GM19351 (cell line): Measurements from ENCODE around the gene VPS39.

Experiments
- ATAC-seq: cut with Tn5 transposase; IDR thresholded peaks from one replicate; pipeline ENCODE4 v1.9.1; 2021; ENCODE audit warnings: mild to moderate bottlenecking, moderate library complexity; ENCODE audit not compliant: unreplicated experiment

VPS39 gene

GRCh38 chr15:42146551-42147430 lies 61.3 kb downstream of the VPS39 start:
- ATAC-seq, result no peak

GRCh38 chr15:42145546-42146455 lies 62.3 kb downstream of the VPS39 start:
- no peak for ATAC-seq

GRCh38 chr15:42144841-42145375 lies 63.2 kb downstream of the VPS39 start:
- no peak for ATAC-seq

- ATAC-seq, result no peak
Measured at GRCh38 chr15:42143866-42144625, 64.1 kb downstream of the VPS39 start.

- no peak for ATAC-seq
Measured at GRCh38 chr15:42143356-42143755, 64.7 kb downstream of the VPS39 start.

- ATAC-seq, result no peak
Measured at GRCh38 chr15:42141795-42142667, 66.1 kb downstream of the VPS39 start.

- no peak for ATAC-seq
Measured at GRCh38 chr15:42141246-42141645, 66.9 kb downstream of the VPS39 start.

- no peak for ATAC-seq
Measured at GRCh38 chr15:42140383-42141070, 67.6 kb downstream of the VPS39 start.

GRCh38 chr15:42139596-42139995 lies 68.5 kb downstream of the VPS39 start:
- ATAC-seq, result no peak

GRCh38 chr15:42138968-42139386 lies 69.1 kb downstream of the VPS39 start:
- no peak for ATAC-seq

GRCh38 chr15:42138411-42138810 lies 69.7 kb downstream of the VPS39 start:
- no peak for ATAC-seq

- ATAC-seq, result no peak
Measured at GRCh38 chr15:42137461-42138261, 70.4 kb downstream of the VPS39 start.

- no peak for ATAC-seq
Measured at GRCh38 chr15:42136513-42136912, 71.6 kb downstream of the VPS39 start.

GRCh38 chr15:42135351-42135750 lies 72.8 kb downstream of the VPS39 start:
- no peak for ATAC-seq

GRCh38 chr15:42134617-42135245 lies 73.4 kb downstream of the VPS39 start:
- no peak for ATAC-seq

GRCh38 chr15:42133886-42134502 lies 74.1 kb downstream of the VPS39 start:
- no peak for ATAC-seq

- ATAC-seq, result no peak
Measured at GRCh38 chr15:42133356-42133755, 74.7 kb downstream of the VPS39 start.
